ENCODE data around the gene KRT77.

KRT77 gene

DNA sequence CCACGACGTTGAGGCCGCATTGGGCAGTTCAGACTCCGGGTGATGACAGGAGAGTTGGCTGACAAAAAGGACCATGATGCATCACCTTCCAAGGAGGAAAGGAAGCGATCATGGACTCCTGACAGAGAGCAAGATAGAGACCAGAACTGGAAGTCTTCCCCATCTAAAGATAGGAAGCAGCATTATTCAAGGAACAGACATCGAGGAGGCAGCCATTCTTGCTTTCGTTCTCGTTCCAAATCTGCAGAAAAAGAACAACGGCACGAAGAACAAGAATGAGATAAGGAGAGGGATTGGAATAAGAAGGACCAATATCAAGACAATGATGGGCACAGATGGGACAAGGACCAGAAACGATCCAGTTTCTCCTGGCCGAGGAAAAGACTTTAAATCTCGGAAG, 27.1 kb upstream of the KRT77 start:
- no peak overlapping the region for H3K4me3 Mint-ChIP-seq
- no peaks in the 10 kb centered on the region for H3K36me3 Mint-ChIP-seq (ENCODE audit: low read depth)
- TF ChIP-seq, protein P1, sequence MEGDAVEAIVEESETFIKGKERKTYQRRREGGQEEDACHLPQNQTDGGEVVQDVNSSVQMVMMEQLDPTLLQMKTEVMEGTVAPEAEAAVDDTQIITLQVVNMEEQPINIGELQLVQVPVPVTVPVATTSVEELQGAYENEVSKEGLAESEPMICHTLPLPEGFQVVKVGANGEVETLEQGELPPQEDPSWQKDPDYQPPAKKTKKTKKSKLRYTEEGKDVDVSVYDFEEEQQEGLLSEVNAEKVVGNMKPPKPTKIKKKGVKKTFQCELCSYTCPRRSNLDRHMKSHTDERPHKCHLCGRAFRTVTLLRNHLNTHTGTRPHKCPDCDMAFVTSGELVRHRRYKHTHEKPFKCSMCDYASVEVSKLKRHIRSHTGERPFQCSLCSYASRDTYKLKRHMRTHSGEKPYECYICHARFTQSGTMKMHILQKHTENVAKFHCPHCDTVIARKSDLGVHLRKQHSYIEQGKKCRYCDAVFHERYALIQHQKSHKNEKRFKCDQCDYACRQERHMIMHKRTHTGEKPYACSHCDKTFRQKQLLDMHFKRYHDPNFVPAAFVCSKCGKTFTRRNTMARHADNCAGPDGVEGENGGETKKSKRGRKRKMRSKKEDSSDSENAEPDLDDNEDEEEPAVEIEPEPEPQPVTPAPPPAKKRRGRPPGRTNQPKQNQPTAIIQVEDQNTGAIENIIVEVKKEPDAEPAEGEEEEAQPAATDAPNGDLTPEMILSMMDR (IDR thresholded peaks at IDR 0.05; ENCODE audit: unreplicated experiment in 3 of 3): no peak
- no peaks in the 10 kb centered on the region for H3K9me3 Mint-ChIP-seq
- no peaks in the 10 kb centered on the region for H3K4me1 Mint-ChIP-seq
- peaks cover 76% of the 10 kb centered on the region for H3K27me3 Mint-ChIP-seq (ENCODE audit: low read depth)
- no peak overlapping the region for H3K27ac Mint-ChIP-seq

DNA sequence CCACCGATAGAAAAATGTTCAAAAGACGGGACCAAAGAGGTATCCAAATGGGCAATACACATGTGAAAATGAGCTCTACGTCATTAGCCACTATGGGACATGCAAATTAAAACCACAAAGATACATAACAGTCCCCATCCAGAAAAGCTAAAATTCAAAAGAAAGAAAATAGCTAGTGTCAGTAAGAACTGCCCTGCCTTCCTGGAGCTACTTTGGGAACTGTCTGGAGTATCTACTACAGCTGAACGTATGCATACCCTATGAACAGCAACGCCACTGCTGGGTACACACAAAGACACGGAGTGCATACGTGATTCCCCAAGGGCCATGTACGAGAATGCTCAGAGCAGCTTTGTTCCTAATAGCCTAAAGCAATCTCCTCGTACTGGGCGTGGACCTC, 25.8 kb upstream of the KRT77 start:
- no peaks in the 10 kb centered on the region for H3K9me3 Mint-ChIP-seq
- no peak overlapping the region for H3K27ac Mint-ChIP-seq
- TF ChIP-seq, protein P1 (IDR thresholded peaks at IDR 0.05; ENCODE audit: unreplicated experiment in 3 of 3): no peak
- H3K4me3 Mint-ChIP-seq: no peak overlapping the region
- H3K27me3 Mint-ChIP-seq (ENCODE audit: low read depth): peaks cover 65% of the 10 kb centered on the region
- H3K36me3 Mint-ChIP-seq (ENCODE audit: low read depth): no peaks in the 10 kb centered on the region
- no peaks in the 10 kb centered on the region for H3K4me1 Mint-ChIP-seq

DNA sequence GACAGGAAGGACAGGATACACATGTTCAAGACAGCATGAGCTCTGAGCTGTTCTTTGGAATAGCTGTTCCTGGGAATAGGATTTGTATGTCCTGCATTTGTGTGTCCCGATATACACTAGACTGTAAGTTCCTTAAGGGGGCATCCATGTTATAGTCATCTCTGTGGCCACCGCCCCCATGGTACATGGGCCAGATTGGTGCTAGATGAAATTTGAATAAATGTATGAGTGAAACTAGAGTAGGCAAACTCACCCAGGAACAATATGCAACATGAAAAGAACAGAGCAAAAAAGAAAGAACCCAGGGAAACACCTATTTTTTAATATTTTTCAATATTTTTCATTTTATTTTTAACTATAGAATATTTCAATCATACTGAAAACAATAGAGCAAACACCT, 25.1 kb upstream of the KRT77 start:
- TF ChIP-seq, protein P1 (IDR thresholded peaks at IDR 0.05; ENCODE audit: unreplicated experiment in 3 of 3): no peak
- Mint-ChIP-seq H3K4me1 (no peaks in the 10 kb centered on the region), H3K9me3 (no peaks in the 10 kb centered on the region), H3K27me3 (ENCODE audit: low read depth) (peaks cover 66% of the 10 kb centered on the region), H3K27ac (no peak overlapping the region), H3K4me3 (no peak overlapping the region), H3K36me3 (ENCODE audit: low read depth) (no peaks in the 10 kb centered on the region)

DNA sequence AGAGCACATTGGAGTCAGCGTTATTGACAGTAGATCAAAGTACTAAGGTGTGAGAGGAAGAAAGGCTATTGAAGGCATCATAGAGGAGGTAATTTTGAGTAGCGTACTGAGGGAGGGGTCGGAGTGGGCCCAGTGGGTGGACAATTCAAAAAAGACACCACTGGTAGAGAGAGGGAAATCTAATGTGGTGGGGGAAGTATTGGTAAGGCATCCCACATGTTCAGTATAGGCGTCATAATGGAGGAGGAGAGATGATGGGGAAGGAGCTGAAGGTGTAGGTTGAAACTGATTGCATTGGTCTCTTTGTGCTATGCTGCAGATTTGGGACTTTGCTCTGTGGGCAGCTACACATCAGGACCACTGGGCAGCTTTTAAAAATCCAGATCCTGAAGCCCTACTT, 23.7 kb upstream of the KRT77 start:
- TF ChIP-seq, protein P1 (IDR thresholded peaks at IDR 0.05; ENCODE audit: unreplicated experiment in 3 of 3): no peak
- H3K9me3 Mint-ChIP-seq: no peaks in the 10 kb centered on the region

DNA sequence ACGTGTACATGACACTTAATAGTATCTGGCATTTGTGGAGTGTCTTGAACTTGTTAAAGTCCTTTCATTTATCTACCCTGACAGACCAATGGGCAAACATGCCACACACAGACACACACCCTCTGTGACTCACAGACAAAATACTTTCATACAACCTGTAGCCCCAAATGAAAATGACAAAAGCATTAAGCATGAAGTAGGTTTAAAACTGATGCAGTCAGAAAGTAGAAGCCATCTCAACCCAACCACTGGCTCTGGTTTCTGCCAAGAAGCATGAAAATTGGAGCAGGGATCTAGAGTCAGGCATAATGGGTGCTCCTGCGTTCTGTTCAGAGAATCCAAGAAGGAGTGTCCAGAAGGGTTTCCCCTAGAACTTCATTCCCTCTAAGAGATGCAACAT, 23.1 kb upstream of the KRT77 start:
- Mint-ChIP-seq H3K4me3 (no peak overlapping the region), H3K4me1 (no peaks in the 10 kb centered on the region), H3K36me3 (ENCODE audit: low read depth) (no peaks in the 10 kb centered on the region), H3K27me3 (ENCODE audit: low read depth) (peaks cover 70% of the 10 kb centered on the region), H3K9me3 (no peaks in the 10 kb centered on the region), H3K27ac (no peak overlapping the region)
- TF ChIP-seq, protein P1 (IDR thresholded peaks at IDR 0.05; ENCODE audit: unreplicated experiment in 3 of 3): no peak

More for the DNA sequence above, 23.7 kb upstream of the KRT77 start:
- H3K27ac Mint-ChIP-seq: no peak overlapping the region
- peaks cover 70% of the 10 kb centered on the region for H3K27me3 Mint-ChIP-seq (ENCODE audit: low read depth)
- no peak overlapping the region for H3K4me3 Mint-ChIP-seq
- no peaks in the 10 kb centered on the region for H3K36me3 Mint-ChIP-seq (ENCODE audit: low read depth)
- H3K4me1 Mint-ChIP-seq: no peaks in the 10 kb centered on the region

DNA sequence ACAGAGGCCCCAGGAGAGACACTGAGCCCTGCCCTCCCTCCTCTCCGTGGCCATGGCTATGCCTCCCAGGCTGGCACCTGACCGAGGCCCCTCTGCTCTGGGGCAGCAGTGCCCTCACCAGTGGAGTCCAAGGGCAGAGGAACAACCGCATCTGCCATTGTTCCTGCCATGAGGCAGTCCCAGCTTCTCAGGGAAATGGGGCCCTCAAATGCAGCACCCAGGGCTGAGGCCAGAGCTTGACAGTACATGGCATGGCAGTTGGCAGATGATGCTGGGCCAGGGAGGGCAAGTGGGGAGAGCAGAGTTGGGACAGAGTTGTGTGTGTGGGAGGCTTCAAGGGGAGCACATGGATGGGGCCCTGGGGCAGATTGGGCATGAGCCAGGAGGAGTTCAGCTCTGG, 21.1 kb upstream of the KRT77 start:
- TF ChIP-seq, protein P1 (IDR thresholded peaks at IDR 0.05; ENCODE audit: unreplicated experiment in 3 of 3): no peak
- Mint-ChIP-seq H3K4me1 (no peaks in the 10 kb centered on the region), H3K9me3 (no peaks in the 10 kb centered on the region), H3K27ac (no peak overlapping the region), H3K27me3 (ENCODE audit: low read depth) (peaks cover 58% of the 10 kb centered on the region), H3K36me3 (ENCODE audit: low read depth) (no peaks in the 10 kb centered on the region), H3K4me3 (no peak overlapping the region)
